SK-N-SH treated with all-trans-retinoic acid at 6 μM for 48 hours (cell line): ENCODE results near the gene CDIPT.

Experiments used
- CREB5 ChIP-seq: fragments of 250-450 bp; sonication (Bioruptor Pico); IDR thresholded peaks from 2 replicates; pipeline ENCODE4 v1.5.1; 2020; ENCODE audit warnings: low read depth, mild to moderate bottlenecking, moderate library complexity
- PATZ1 ChIP-seq: fragments of 250-450 bp; sonication (Bioruptor Pico); IDR thresholded peaks from 2 replicates; pipeline ENCODE4 v1.8.0; 2020; ENCODE audit warnings: mild to moderate bottlenecking, moderate library complexity, borderline replicate concordance
- SNAI2 ChIP-seq: fragments of 250-450 bp; sonication (Bioruptor Pico); IDR thresholded peaks from 2 replicates; pipeline ENCODE4 v1.5.0; 2020; ENCODE audit warnings: mild to moderate bottlenecking, moderate library complexity
- TCF4 ChIP-seq: fragments of 250-450 bp; sonication (Bioruptor Pico); IDR thresholded peaks from 2 replicates; pipeline ENCODE4 v1.8.0; 2021; ENCODE audit warnings: mild to moderate bottlenecking, moderate library complexity, borderline replicate concordance
- TOX ChIP-seq: fragments of 250-450 bp; sonication (Bioruptor Pico); IDR thresholded peaks from 2 replicates; pipeline ENCODE4 v1.8.0; 2021; ENCODE audit warnings: mild to moderate bottlenecking, moderate library complexity, borderline replicate concordance
- ZC3H10 ChIP-seq: fragments of 250-450 bp; sonication (Bioruptor Pico); IDR thresholded peaks from 2 replicates; pipeline ENCODE4 v1.5.1; 2021; ENCODE audit warnings: mild to moderate bottlenecking, moderate library complexity
- ZFP30 ChIP-seq: fragments of 450-650 bp; formaldehyde crosslinking; IDR thresholded peaks from 2 replicates; pipeline ENCODE4 v1.5.0; 2022; ENCODE audit warnings: mild to moderate bottlenecking, moderate library complexity
- ZNF8 ChIP-seq: fragments of 450-650 bp; formaldehyde crosslinking; IDR thresholded peaks from 2 replicates; pipeline ENCODE4 v1.5.0; 2020; ENCODE audit warnings: mild to moderate bottlenecking, moderate library complexity

GRCh38 chr16:29881050-29881449 is 18.0 kb upstream of the CDIPT start:
- no peak for TF ChIP-seq TOX (CRISPR knock-in tag)
- TF ChIP-seq PATZ1: no peak
- no peak for TF ChIP-seq SNAI2
- no peak for TF ChIP-seq TCF4 (CRISPR knock-in tag)
- no peak for TF ChIP-seq ZFP30 (CRISPR knock-in tag)
- no peak for TF ChIP-seq ZC3H10
- no peak for TF ChIP-seq ZNF8 (CRISPR knock-in tag)
- TF ChIP-seq CREB5: no peak
